ENCODE results near the gene ADISSP.
A peak's percentile ranks its signal among the peaks of the same experiment; 100 is the strongest.

Gene ADISSP

GRCh38 chr20:3749689-3750531, 17.6 kb downstream of the ADISSP start:
- Histone ChIP-seq H3K4me2 (ENCODE audit: low read length) (peak overlapping the region; percentile 35), H3K4me1 (ENCODE audit: control insufficient read depth, insufficient read depth, low read length) (no peaks in the 10 kb centered on the region), H3K27me3 (ENCODE audit: control insufficient read depth, insufficient read depth, low read length) (peaks cover 26% of the 10 kb centered on the region), H3K9ac (ENCODE audit: low read depth, low read length) (no peak overlapping the region), H3K4me3 (ENCODE audit: low read length) (no peak overlapping the region), H3K9me3 (replicated peaks; ENCODE audit: low read length) (no peaks in the 10 kb centered on the region), H3K36me3 (ENCODE audit: insufficient read depth, low read length) (no peaks in the 10 kb centered on the region)

- H3K9ac ChIP-seq (ENCODE audit: low read depth, low read length): no peak overlapping the region
- no peak overlapping the region for H3K4me2 ChIP-seq (ENCODE audit: low read length)
- H3K36me3 ChIP-seq (ENCODE audit: insufficient read depth, low read length): no peaks in the 10 kb centered on the region
- no peak overlapping the region for H3K4me3 ChIP-seq (ENCODE audit: low read length)
- H3K9me3 ChIP-seq (replicated peaks; ENCODE audit: low read length): no peaks in the 10 kb centered on the region
- H3K4me1 ChIP-seq (ENCODE audit: control insufficient read depth, insufficient read depth, low read length): no peaks in the 10 kb centered on the region
- H3K27me3 ChIP-seq (ENCODE audit: control insufficient read depth, insufficient read depth, low read length): peaks cover 33% of the 10 kb centered on the region
Observed at GRCh38 chr20:3749087-3749688, 18.4 kb downstream of the ADISSP start.

- no peaks in the 10 kb centered on the region for H3K9me3 ChIP-seq (replicated peaks; ENCODE audit: low read length)
- no peaks in the 10 kb centered on the region for H3K4me1 ChIP-seq (ENCODE audit: control insufficient read depth, insufficient read depth, low read length)
- no peaks in the 10 kb centered on the region for H3K36me3 ChIP-seq (ENCODE audit: insufficient read depth, low read length)
- H3K4me2 ChIP-seq (ENCODE audit: low read length): no peak overlapping the region
- H3K9ac ChIP-seq (ENCODE audit: low read depth, low read length): no peak overlapping the region
- H3K27me3 ChIP-seq (ENCODE audit: control insufficient read depth, insufficient read depth, low read length): peaks cover 37% of the 10 kb centered on the region
- H3K4me3 ChIP-seq (ENCODE audit: low read length): no peak overlapping the region
Observed at GRCh38 chr20:3748073-3748472, 19.5 kb downstream of the ADISSP start.

DNA sequence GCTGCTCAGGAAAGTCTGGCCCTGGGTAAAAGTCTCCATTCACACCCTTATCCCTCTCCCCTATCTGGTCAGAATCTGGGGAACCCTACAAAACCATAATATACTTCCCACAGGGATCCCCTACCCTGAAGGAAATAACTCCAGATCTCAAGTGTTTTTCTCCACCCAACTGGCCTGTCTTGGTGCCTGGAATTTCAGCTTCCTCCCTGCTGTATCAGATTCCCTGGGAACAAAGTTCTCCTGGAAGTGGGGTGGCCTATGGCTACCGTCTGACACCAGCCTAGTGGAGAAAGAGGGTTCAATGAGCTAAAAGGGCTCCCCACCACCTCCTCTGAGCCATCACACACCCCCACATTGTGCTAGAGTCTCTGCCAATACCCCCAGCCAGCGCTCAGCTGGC, 20.1 kb downstream of the ADISSP start:
- H3K9me3 ChIP-seq (replicated peaks; ENCODE audit: low read length): no peaks in the 10 kb centered on the region
- H3K4me1 ChIP-seq (ENCODE audit: control insufficient read depth, insufficient read depth, low read length): no peaks in the 10 kb centered on the region
- H3K36me3 ChIP-seq (ENCODE audit: insufficient read depth, low read length): no peaks in the 10 kb centered on the region
- peaks cover 37% of the 10 kb centered on the region for H3K27me3 ChIP-seq (ENCODE audit: control insufficient read depth, insufficient read depth, low read length)
- H3K9ac ChIP-seq (ENCODE audit: low read depth, low read length): no peak overlapping the region
- no peak overlapping the region for H3K4me2 ChIP-seq (ENCODE audit: low read length)
- H3K4me3 ChIP-seq (ENCODE audit: low read length): no peak overlapping the region

- Histone ChIP-seq H3K36me3 (ENCODE audit: insufficient read depth, low read length) (no peaks in the 10 kb centered on the region), H3K4me1 (ENCODE audit: control insufficient read depth, insufficient read depth, low read length) (no peaks in the 10 kb centered on the region), H3K4me2 (ENCODE audit: low read length) (no peak overlapping the region), H3K9ac (ENCODE audit: low read depth, low read length) (no peak overlapping the region), H3K4me3 (ENCODE audit: low read length) (no peak overlapping the region), H3K9me3 (replicated peaks; ENCODE audit: low read length) (no peaks in the 10 kb centered on the region), H3K27me3 (ENCODE audit: control insufficient read depth, insufficient read depth, low read length) (peaks cover 37% of the 10 kb centered on the region)
Observed at GRCh38 chr20:3745686-3746173, 21.8 kb downstream of the ADISSP start.

- Histone ChIP-seq H3K27me3 (ENCODE audit: control insufficient read depth, insufficient read depth, low read length) (peaks cover 42% of the 10 kb centered on the region), H3K4me2 (ENCODE audit: low read length) (no peak overlapping the region), H3K9ac (ENCODE audit: low read depth, low read length) (no peak overlapping the region), H3K4me1 (ENCODE audit: control insufficient read depth, insufficient read depth, low read length) (no peaks in the 10 kb centered on the region), H3K4me3 (ENCODE audit: low read length) (no peak overlapping the region), H3K36me3 (ENCODE audit: insufficient read depth, low read length) (no peaks in the 10 kb centered on the region), H3K9me3 (replicated peaks; ENCODE audit: low read length) (no peaks in the 10 kb centered on the region)
Observed at GRCh38 chr20:3744806-3745685, 22.5 kb downstream of the ADISSP start.

DNA sequence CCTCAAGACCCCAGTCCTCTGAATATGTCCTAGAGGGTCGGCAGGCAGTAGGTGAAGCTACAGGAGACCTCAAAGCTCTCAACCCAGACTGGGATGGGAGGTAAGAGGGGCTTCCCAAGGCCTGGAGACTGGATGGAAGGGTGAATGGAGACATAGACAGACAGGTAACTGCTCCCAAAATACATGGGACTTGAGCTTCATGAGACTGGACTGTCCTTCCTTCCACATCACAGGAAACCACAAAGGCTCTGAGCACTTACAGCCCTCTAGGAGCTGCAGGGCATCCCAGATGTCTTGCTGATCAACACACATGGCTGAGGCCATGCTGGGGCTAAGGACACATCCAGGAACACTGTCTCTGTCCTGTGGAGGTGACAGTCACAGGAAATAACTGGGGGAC, 23.5 kb downstream of the ADISSP start:
- H3K9ac ChIP-seq (ENCODE audit: low read depth, low read length): no peak overlapping the region
- H3K36me3 ChIP-seq (ENCODE audit: insufficient read depth, low read length): no peaks in the 10 kb centered on the region
- no peaks in the 10 kb centered on the region for H3K4me1 ChIP-seq (ENCODE audit: control insufficient read depth, insufficient read depth, low read length)
- no peak overlapping the region for H3K4me2 ChIP-seq (ENCODE audit: low read length)
- H3K9me3 ChIP-seq (replicated peaks; ENCODE audit: low read length): no peaks in the 10 kb centered on the region
- peaks cover 51% of the 10 kb centered on the region for H3K27me3 ChIP-seq (ENCODE audit: control insufficient read depth, insufficient read depth, low read length)
- no peak overlapping the region for H3K4me3 ChIP-seq (ENCODE audit: low read length)

- Histone ChIP-seq H3K4me1 (ENCODE audit: control insufficient read depth, insufficient read depth, low read length) (no peaks in the 10 kb centered on the region), H3K9ac (ENCODE audit: low read depth, low read length) (no peak overlapping the region), H3K4me2 (ENCODE audit: low read length) (no peak overlapping the region), H3K4me3 (ENCODE audit: low read length) (no peak overlapping the region), H3K27me3 (ENCODE audit: control insufficient read depth, insufficient read depth, low read length) (peaks cover 45% of the 10 kb centered on the region), H3K9me3 (replicated peaks; ENCODE audit: low read length) (no peaks in the 10 kb centered on the region), H3K36me3 (ENCODE audit: insufficient read depth, low read length) (no peaks in the 10 kb centered on the region)
Observed at GRCh38 chr20:3743251-3743650, 24.3 kb downstream of the ADISSP start.

DNA sequence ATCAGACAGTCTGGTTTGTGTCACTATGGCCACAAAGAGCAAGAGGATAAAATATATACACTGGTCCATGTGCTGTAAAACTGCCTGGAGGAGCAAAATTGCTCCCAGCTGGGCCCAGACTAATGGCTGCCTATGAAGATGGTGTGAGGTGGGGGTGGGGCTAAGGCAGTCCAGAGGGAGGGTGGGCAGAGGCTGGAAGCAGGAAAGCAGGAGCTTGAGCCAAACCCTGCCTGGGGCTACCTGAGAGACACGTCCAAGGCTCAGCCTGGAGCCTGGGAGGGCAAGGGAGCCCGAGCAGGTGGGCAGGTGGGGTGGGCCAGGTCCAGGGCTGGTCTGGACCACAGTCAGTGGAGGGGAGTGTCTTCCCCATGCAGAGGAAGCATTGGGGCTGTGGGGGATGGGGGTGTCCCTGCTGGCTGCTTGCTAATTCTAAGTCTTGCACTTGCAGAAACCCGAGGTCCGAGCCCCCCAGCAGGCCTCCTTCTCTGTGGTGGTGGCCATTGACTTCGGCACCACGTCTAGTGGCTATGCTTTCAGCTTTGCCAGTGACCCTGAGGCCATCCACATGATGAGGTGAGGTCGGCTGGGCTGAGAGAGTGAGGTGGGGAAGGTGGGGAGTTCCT, 25.6 kb downstream of the ADISSP start:
- H3K9ac ChIP-seq (ENCODE audit: low read depth, low read length): no peak overlapping the region
- H3K9me3 ChIP-seq (replicated peaks; ENCODE audit: low read length): no peaks in the 10 kb centered on the region
- no peak overlapping the region for H3K4me2 ChIP-seq (ENCODE audit: low read length)
- peaks cover 35% of the 10 kb centered on the region for H3K27me3 ChIP-seq (ENCODE audit: control insufficient read depth, insufficient read depth, low read length)
- H3K4me3 ChIP-seq (ENCODE audit: low read length): no peak overlapping the region
- no peaks in the 10 kb centered on the region for H3K4me1 ChIP-seq (ENCODE audit: control insufficient read depth, insufficient read depth, low read length)
- H3K36me3 ChIP-seq (ENCODE audit: insufficient read depth, low read length): no peaks in the 10 kb centered on the region

DNA sequence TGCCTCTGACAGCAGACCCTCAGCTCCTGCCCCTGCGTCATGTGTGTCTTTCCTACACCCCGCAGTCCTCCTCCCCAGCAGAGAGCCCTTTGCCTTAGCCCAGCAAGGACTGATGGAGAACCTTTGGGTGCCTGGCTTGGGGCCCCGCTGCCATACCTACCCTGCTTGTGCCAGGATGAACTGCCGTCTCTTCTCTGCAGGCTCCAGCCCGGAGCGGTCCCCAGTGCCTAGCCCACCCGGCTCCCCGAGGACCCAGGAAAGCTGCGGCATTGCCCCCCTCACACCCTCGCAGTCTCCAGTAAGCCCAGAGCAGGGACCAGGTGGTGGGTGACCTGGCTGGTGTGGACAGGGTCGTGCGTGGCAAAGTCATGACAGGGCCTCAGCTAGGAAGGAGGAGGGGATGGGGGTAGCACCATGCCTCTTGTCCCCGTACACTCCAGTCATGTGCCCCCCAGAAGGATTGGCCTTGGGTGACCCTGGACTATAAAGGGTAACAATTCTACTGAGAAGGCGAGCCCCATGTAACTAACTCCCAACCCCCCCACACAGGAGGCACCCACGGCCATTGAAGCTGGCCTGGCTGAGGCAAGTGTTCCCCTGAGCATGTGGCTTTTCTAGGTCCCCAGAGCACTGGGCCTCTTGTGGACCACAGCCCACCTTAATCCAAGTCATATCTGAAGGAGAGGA, 26.8 kb downstream of the ADISSP start:
- Histone ChIP-seq H3K4me1 (ENCODE audit: control insufficient read depth, insufficient read depth, low read length) (no peaks in the 10 kb centered on the region), H3K9me3 (replicated peaks; ENCODE audit: low read length) (no peaks in the 10 kb centered on the region), H3K36me3 (ENCODE audit: insufficient read depth, low read length) (no peaks in the 10 kb centered on the region), H3K27me3 (ENCODE audit: control insufficient read depth, insufficient read depth, low read length) (peaks cover 34% of the 10 kb centered on the region), H3K4me2 (ENCODE audit: low read length) (no peak overlapping the region), H3K4me3 (ENCODE audit: low read length) (no peak overlapping the region), H3K9ac (ENCODE audit: low read depth, low read length) (no peak overlapping the region)
